K562 (cell line): ENCODE results near the gene GTSE1. TPM values are rescaled to one million over a fixed set of nuclear protein-coding genes. Genes with fewer than 3 reads are reported as not detected.

Experiments
- BMI1 ChIP-seq: fragments of 150-350 bp; IDR thresholded peaks from 2 replicates; pipeline ENCODE4 v1.6.1; 2014; ENCODE audit warnings: low read length
- FOXK1 ChIP-seq: sonication (generic); formaldehyde crosslinking; IDR thresholded peaks from 2 replicates; pipeline ENCODE4 v1.8.0; 2022; ENCODE audit warnings: missing genetic modification reagents, mild to moderate bottlenecking, borderline replicate concordance
- FUS ChIP-seq: fragments of 200-400 bp; formaldehyde crosslinking; optimal IDR thresholded peaks from 2 replicates; pipeline ENCODE3; 2017; ENCODE audit warnings: low read depth, low read length
- GATAD2A ChIP-seq: fragments of 450-650 bp; IDR thresholded peaks from 2 replicates; pipeline ENCODE4 v1.6.1; 2017
- HIVEP1 ChIP-seq: fragments of 250-450 bp; sonication (Bioruptor Pico); IDR thresholded peaks from 2 replicates; pipeline ENCODE4 v1.4.0; 2020; ENCODE audit warnings: mild to moderate bottlenecking
- HNRNPLL ChIP-seq: fragments of 200-400 bp; formaldehyde crosslinking; IDR thresholded peaks from 2 replicates; pipeline ENCODE4 v1.6.1; 2017; ENCODE audit warnings: low read length, low read depth, mild to moderate bottlenecking; ENCODE audit not compliant: poor library complexity, severe bottlenecking
- KAT7 ChIP-seq: sonication (generic); formaldehyde crosslinking; IDR thresholded peaks from 2 replicates; pipeline ENCODE4 v1.8.0; 2022; ENCODE audit warnings: missing genetic modification reagents, mild to moderate bottlenecking, borderline replicate concordance
- POLR2B ChIP-seq: fragments of 450-650 bp; IDR thresholded peaks from 2 replicates; pipeline ENCODE4 v1.6.1; 2018; ENCODE audit warnings: low read depth; ENCODE audit not compliant: partially characterized antibody
- SOX6 ChIP-seq: fragments of 450-650 bp; IDR thresholded peaks from 2 replicates; pipeline ENCODE4 v1.6.1; 2014; ENCODE audit warnings: mild to moderate bottlenecking
- WHSC1 ChIP-seq: IDR thresholded peaks from one replicate; pipeline ENCODE4 v1.6.1; 2012; ENCODE audit warnings: low read length, control low read depth, inconsistent platforms
- ZNF140 ChIP-seq: fragments of 250-450 bp; sonication (Bioruptor Pico); IDR thresholded peaks from 2 replicates; pipeline ENCODE4 v1.8.0; 2021; ENCODE audit warnings: moderate library complexity, mild to moderate bottlenecking, inconsistent platforms
- ZZZ3 ChIP-seq: fragments of 450-650 bp; IDR thresholded peaks from 2 replicates; pipeline ENCODE4 v1.6.1; 2016; ENCODE audit warnings: antibody characterized with exemption, mild to moderate bottlenecking, moderate library complexity
- polyA plus RNA-seq, 8 experiments: library from polyadenylated mRNA; depleted of rRNA in 4 of 8; stranded (reverse) in 5 of 8; unstranded in 3 of 8; fragments of >200 nt; fragmentation: Nextera tagmentation in 2 of 8; fragmentation: Illumina TruSeq in 1 of 8; extraction: Ambion mirVana in 2 of 8; extraction: Trizol in 1 of 8; gene quantifications; 2 replicates each; pipeline versions ENCODE4 v1.2.1 to v1.2.3, GENCODE V29; 2011 to 2014; ENCODE audit warnings: inconsistent platforms in 1 of 8, missing spikeins in 1 of 8
- total RNA-seq, 7 experiments: library from RNA; depleted of rRNA in 6 of 7; stranded (reverse); fragments of >200 nt in 6 of 7; fragmentation: Illumina TruSeq in 2 of 7; extraction: Trizol in 2 of 7; gene quantifications; 2 replicates each; pipeline versions ENCODE4 v1.2.1 to v1.2.3, GENCODE V29; 2011 to 2021; ENCODE audit warnings: low replicate concordance in 1 of 7
- TF ChIP-seq, protein P1 (sequence below): fragments of 250-450 bp; sonication (Bioruptor Pico); IDR thresholded peaks from 2 replicates; pipeline ENCODE4 v1.8.0; 2022; ENCODE audit warnings: inconsistent platforms, mild to moderate bottlenecking, moderate library complexity, borderline replicate concordance
- TF ChIP-seq, protein P2 (sequence below), 2 experiments: fragments of 450-650 bp in 1 of 2; sonication (generic) in 1 of 2; formaldehyde crosslinking in 1 of 2; IDR thresholded peaks; 2 replicates each; pipeline versions ENCODE4 v1.7.1 to v1.9.0; 2016 to 2022; ENCODE audit warnings: inconsistent platforms in 1 of 2, mild to moderate bottlenecking in 1 of 2, missing genetic modification reagents in 1 of 2
- TF ChIP-seq, protein P3 (sequence below): sonication (generic); formaldehyde crosslinking; IDR thresholded peaks from 2 replicates; pipeline ENCODE4 v1.4.0; 2020; ENCODE audit warnings: mild to moderate bottlenecking, missing genetic modification reagents

Gene GTSE1
- total and polyA plus RNA-seq, 9 of the 15 experiments (the other 6 are each of a cell fraction or from before 2014, with no cell fraction given): 2.5 to 22.5 (median 12.9) TPM

DNA sequence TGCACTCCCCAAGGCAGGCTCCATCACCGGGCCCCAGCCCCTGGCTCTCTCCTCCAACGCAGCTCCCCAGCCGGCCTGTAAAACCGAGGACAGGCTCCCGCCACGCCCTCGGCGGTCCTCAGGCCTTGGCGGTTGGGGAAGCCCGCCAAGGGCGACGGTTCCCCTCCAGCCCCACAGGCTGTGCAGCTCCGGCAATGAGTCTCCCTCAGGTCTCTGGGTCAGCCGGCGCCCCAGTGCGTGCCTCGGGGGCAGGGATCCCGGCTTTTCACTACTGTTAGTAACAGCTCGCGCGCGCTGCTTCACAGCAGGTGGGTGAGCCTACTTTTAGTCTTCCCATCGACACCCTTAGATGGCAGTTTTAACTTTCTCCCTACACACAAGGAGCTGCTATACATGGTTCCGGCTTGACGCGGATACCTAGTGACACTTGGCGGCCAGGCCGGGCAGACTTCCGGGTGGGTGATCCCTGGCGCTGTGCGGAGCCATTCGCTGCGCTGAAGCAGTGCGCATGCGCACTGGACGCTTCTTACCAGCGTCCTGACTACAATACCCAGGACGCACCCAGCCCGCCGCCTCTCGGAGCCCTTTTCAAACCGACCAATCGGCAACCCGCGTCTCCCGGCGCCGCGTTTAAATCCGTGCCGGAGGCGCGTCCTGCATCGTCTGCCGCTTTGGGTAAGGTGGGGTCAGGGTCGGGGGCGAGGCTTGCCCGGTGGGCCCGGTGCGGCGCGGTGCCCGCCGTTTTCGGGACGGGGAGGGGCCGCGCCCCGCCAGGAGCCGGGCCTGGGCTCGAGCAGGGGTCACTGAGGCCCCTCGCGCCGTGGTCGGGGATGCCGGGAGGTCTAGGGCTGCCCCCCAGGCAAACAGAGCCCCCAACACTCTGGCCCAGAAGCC lies at the start of gene GTSE1 (continued):
- TF ChIP-seq ZNF140 (CRISPR knock-in tag): no peak
- no peak for TF ChIP-seq FUS
- no peak for TF ChIP-seq SOX6
- no peak for TF ChIP-seq FOXK1 (CRISPR knock-in tag)
- TF ChIP-seq GATAD2A: no peak
- no peak for TF ChIP-seq ZZZ3
- no peak for TF ChIP-seq BMI1
- TF ChIP-seq HIVEP1 (CRISPR knock-in tag): no peak
- TF ChIP-seq, protein P1, sequence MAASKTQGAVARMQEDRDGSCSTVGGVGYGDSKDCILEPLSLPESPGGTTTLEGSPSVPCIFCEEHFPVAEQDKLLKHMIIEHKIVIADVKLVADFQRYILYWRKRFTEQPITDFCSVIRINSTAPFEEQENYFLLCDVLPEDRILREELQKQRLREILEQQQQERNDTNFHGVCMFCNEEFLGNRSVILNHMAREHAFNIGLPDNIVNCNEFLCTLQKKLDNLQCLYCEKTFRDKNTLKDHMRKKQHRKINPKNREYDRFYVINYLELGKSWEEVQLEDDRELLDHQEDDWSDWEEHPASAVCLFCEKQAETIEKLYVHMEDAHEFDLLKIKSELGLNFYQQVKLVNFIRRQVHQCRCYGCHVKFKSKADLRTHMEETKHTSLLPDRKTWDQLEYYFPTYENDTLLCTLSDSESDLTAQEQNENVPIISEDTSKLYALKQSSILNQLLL (CRISPR knock-in tag): no peak
- TF ChIP-seq, protein P2, sequence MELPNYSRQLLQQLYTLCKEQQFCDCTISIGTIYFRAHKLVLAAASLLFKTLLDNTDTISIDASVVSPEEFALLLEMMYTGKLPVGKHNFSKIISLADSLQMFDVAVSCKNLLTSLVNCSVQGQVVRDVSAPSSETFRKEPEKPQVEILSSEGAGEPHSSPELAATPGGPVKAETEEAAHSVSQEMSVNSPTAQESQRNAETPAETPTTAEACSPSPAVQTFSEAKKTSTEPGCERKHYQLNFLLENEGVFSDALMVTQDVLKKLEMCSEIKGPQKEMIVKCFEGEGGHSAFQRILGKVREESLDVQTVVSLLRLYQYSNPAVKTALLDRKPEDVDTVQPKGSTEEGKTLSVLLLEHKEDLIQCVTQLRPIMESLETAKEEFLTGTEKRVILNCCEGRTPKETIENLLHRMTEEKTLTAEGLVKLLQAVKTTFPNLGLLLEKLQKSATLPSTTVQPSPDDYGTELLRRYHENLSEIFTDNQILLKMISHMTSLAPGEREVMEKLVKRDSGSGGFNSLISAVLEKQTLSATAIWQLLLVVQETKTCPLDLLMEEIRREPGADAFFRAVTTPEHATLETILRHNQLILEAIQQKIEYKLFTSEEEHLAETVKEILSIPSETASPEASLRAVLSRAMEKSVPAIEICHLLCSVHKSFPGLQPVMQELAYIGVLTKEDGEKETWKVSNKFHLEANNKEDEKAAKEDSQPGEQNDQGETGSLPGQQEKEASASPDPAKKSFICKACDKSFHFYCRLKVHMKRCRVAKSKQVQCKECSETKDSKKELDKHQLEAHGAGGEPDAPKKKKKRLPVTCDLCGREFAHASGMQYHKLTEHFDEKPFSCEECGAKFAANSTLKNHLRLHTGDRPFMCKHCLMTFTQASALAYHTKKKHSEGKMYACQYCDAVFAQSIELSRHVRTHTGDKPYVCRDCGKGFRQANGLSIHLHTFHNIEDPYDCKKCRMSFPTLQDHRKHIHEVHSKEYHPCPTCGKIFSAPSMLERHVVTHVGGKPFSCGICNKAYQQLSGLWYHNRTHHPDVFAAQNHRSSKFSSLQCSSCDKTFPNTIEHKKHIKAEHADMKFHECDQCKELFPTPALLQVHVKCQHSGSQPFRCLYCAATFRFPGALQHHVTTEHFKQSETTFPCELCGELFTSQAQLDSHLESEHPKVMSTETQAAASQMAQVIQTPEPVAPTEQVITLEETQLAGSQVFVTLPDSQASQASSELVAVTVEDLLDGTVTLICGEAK (IDR thresholded peaks at IDR 0.05): peak; percentile 75
- TF ChIP-seq, protein P2 (CRISPR knock-in tag; IDR thresholded peaks at IDR 0.05): no peak
- peak; percentile 20 for TF ChIP-seq HNRNPLL
- TF ChIP-seq, protein P3, sequence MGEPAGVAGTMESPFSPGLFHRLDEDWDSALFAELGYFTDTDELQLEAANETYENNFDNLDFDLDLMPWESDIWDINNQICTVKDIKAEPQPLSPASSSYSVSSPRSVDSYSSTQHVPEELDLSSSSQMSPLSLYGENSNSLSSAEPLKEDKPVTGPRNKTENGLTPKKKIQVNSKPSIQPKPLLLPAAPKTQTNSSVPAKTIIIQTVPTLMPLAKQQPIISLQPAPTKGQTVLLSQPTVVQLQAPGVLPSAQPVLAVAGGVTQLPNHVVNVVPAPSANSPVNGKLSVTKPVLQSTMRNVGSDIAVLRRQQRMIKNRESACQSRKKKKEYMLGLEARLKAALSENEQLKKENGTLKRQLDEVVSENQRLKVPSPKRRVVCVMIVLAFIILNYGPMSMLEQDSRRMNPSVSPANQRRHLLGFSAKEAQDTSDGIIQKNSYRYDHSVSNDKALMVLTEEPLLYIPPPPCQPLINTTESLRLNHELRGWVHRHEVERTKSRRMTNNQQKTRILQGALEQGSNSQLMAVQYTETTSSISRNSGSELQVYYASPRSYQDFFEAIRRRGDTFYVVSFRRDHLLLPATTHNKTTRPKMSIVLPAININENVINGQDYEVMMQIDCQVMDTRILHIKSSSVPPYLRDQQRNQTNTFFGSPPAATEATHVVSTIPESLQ (CRISPR knock-in tag): no peak
- TF ChIP-seq POLR2B: peak; percentile 78
- no peak for TF ChIP-seq KAT7 (CRISPR knock-in tag)
- TF ChIP-seq WHSC1: no peak
